HG03045 (cell line): ENCODE data around the gene ATF1.
"Not testable (repeated sequence)": the region's sequence is repeated elsewhere in the genome, so short reads cannot be mapped to it uniquely, and the experiment has no call there.

Source experiments
- ATAC-seq: cut with Tn5 transposase; IDR thresholded peaks from one replicate; pipeline ENCODE4 v1.9.1; 2021; ENCODE audit warnings: mild to moderate bottlenecking, moderate library complexity; ENCODE audit not compliant: unreplicated experiment

The ATF1 gene

GRCh38 chr12:50855218-50855617 lies 91.3 kb downstream of the ATF1 start:
- ATAC-seq, result not testable (repeated sequence)

GRCh38 chr12:50855679-50856078 lies 91.8 kb downstream of the ATF1 start:
- not testable (repeated sequence) for ATAC-seq

GRCh38 chr12:50859621-50860310 lies 95.9 kb downstream of the ATF1 start:
- no peak for ATAC-seq

DNA sequence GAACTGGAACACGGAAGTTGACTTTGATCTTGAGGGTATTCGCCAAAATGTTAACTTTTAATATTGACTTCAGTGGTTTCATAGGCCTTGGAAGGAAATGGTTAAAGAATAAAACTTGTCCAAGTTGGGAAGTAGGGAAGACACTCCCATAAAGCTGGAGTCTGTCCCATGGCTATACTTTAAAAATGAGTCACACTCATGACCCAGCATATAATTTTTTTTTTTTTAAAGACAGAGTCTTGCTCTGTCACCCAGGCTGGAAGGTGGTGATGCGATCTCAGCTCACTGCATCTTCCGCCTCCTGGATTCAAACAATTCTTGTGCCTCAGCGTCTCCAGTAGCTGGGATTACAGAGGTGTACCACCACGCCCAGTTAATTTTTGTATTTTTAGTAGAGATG lies 98.4 kb downstream of the ATF1 start:
- no peak for ATAC-seq

DNA sequence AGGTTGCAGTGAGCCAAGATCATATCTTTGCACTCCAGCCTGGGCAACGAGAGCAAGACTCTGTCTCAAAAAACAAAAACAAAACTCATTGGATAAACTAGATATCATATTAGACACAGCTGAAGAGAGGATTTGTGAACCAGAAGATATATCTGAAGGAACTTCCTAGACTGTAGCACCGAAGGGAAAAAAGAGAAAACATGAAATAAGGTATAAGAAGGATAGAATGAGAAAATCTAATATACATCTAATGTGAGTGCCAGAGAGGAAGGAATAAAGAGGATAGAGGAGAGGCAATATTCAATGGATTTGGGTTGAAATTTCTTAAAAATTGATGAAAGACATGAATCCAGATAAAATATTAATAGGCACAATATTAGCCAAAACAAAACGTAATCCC lies 101.4 kb downstream of the ATF1 start:
- ATAC-seq, result no peak

- ATAC-seq, result not testable (repeated sequence)
These were observed 105.0 kb downstream of the ATF1 start for GRCh38 chr12:50868881-50869280.
